Activated CD8-positive, alpha-beta T cell treated with anti-CD3 and anti-CD28 coated beads for 36 hours (primary cell): Measurements from ENCODE around the gene C1RL. TPM values are rescaled to one million over a fixed set of nuclear protein-coding genes. Genes with fewer than 3 reads are reported as not detected.

Experiments
- ATAC-seq: fragments of 200-7000 bp; cut with Tn5 transposase; one replicate; pipeline ENCODE4 v1.10.0; 2021; ENCODE audit warnings: mild to moderate bottlenecking, moderate library complexity
- CTCF ChIA-PET: fragments of 350-600 bp; sonication (Branson Sonifier 250); formaldehyde crosslinking; loops from one replicate; lab custom pipeline; 2021; ENCODE audit warnings: antibody characterized with exemption; lab: Charles Lee
- POLR2A ChIA-PET: fragments of 350-600 bp; sonication (Branson Sonifier 250); formaldehyde crosslinking; loops from one replicate; lab custom pipeline; 2021; ENCODE audit warnings: antibody characterized with exemption; lab: Charles Lee
- DNase-seq: peaks from one replicate; pipeline ENCODE4 v3.0.0-alpha.2; 2020
- H3K27ac Mint-ChIP-seq: one replicate; pipeline ENCODE4 v1.8.0; 2021; ENCODE audit warnings: mild to moderate bottlenecking, mixed read lengths
- H3K27me3 Mint-ChIP-seq: one replicate; pipeline ENCODE4 v1.8.0; 2021; ENCODE audit warnings: mixed read lengths
- H3K36me3 Mint-ChIP-seq: one replicate; pipeline ENCODE4 v1.8.0; 2021; ENCODE audit warnings: low read depth, mixed read lengths
- H3K4me1 Mint-ChIP-seq: one replicate; pipeline ENCODE4 v1.8.0; 2021; ENCODE audit warnings: low read depth, mixed read lengths
- H3K4me3 Mint-ChIP-seq: one replicate; pipeline ENCODE4 v1.8.0; 2021; ENCODE audit warnings: mild to moderate bottlenecking, moderate library complexity, mixed read lengths
- H3K9me3 Mint-ChIP-seq: one replicate; pipeline ENCODE4 v1.8.0; 2021; ENCODE audit warnings: mixed read lengths
- intact Hi-C: fragments of 100-400 bp; cut with micrococcal nuclease; formaldehyde crosslinking; loops from one replicate; pipeline ENCODE4 v1.10.0; 2022
- total RNA-seq, 2 experiments: library from RNA; stranded (reverse); gene quantifications; one replicate each; pipeline ENCODE4 v1.2.3, GENCODE V29; 2021
- TF ChIP-seq, protein P1 (sequence below): fragments of 200-600 bp; IDR thresholded peaks from one replicate; pipeline ENCODE4 v1.8.0; 2022; ENCODE audit warnings: antibody characterized with exemption, mild to moderate bottlenecking

The C1RL gene
- total RNA-seq, 2 experiments from 2014 or later = 10.5 to 11.8 TPM

DNA sequence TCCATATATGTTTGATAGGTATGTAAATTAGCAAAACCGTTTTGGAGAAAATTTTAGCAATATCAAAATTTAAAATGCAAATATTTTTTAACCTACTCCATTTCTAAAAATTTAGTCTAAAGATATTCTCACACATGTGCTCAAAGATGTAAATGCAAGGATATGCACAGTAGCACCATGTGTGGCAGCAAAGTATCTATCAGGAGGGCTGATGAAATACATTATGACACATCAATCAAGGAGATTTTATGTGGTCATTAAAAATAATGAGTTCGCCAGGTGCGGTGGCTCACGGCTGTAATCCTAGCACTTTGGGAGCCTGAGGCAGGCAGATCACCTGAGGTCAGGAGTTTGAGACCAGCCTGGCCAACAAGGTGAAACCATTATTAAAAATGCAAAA, 8.8 kb downstream of the C1RL start:
- DNase-seq = no peak
- CTCF ChIA-PET = interaction anchor here (1.6 to 3.3 kb wide), 2 partner anchors 9 to 12 kb away, joined by 7 to 21 read pairs; partner anchors contain the start of gene C1RL

DNA sequence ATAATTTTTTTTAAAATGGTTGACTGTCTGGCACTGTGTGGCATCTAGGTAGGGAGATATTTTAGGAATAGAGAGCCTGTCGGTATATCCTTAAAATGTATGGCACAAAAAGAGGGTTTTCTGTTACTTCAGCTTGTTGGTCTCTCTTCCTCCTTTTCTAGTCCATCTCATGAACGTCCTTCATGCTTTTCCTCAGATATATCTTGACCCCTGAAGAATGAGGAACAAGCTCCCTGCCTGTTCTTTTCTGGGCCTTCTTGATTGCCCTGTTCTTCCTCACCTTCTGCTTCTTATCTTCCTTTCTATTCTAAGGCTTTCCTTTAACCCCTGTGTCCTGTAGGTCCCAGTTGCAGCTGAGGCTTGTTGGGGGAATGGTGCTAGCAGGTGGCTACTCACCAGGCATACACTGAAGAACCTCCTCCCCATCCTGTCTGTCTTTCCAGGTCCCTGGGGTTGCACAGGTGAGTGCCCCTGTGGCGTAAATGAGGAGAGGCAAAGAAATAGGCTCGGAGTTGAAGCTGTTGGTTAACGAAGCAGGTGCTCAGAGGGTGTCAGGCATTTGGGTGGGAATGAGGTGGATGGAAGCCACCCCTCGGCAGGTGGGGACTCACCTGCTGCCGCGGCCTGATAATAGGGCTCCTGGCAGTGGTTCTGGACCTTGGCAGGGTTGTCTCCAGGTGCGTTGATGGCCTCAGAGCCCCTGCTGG, 9.6 kb downstream of the C1RL start:
- ChIA-PET CTCF (interaction anchor here (1.2 to 1.6 kb wide), 2 partner anchors 9 to 12 kb away, joined by 7 to 8 read pairs; partner anchors contain the start of gene C1RL), POLR2A (interaction anchor here (0.8 to 1.1 kb wide), 2 partner anchors 9 to 156 kb away, joined by 3 read pairs; partner anchors contain the start of genes C12orf57 and RNU7-1)
- no peaks in the 10 kb centered on the region for H3K9me3 Mint-ChIP-seq
- DNase-seq (no peak), ATAC-seq (no peak)
- TF ChIP-seq, protein P1, sequence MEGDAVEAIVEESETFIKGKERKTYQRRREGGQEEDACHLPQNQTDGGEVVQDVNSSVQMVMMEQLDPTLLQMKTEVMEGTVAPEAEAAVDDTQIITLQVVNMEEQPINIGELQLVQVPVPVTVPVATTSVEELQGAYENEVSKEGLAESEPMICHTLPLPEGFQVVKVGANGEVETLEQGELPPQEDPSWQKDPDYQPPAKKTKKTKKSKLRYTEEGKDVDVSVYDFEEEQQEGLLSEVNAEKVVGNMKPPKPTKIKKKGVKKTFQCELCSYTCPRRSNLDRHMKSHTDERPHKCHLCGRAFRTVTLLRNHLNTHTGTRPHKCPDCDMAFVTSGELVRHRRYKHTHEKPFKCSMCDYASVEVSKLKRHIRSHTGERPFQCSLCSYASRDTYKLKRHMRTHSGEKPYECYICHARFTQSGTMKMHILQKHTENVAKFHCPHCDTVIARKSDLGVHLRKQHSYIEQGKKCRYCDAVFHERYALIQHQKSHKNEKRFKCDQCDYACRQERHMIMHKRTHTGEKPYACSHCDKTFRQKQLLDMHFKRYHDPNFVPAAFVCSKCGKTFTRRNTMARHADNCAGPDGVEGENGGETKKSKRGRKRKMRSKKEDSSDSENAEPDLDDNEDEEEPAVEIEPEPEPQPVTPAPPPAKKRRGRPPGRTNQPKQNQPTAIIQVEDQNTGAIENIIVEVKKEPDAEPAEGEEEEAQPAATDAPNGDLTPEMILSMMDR = no peak
- no peaks in the 10 kb centered on the region for H3K27me3 Mint-ChIP-seq
- H3K36me3 Mint-ChIP-seq = peaks cover 7% of the 10 kb centered on the region
- peaks cover 3% of the 10 kb centered on the region for H3K4me1 Mint-ChIP-seq
- no peak overlapping the region for H3K4me3 Mint-ChIP-seq
- intact Hi-C loops = no loop called here
- no peak overlapping the region for H3K27ac Mint-ChIP-seq

More for the DNA sequence above, 8.8 kb downstream of the C1RL start:
- ATAC-seq = no peak
- POLR2A ChIA-PET = no interaction called here
- no peak overlapping the region for H3K4me3 Mint-ChIP-seq
- H3K27me3 Mint-ChIP-seq = no peaks in the 10 kb centered on the region
- no peaks in the 10 kb centered on the region for H3K9me3 Mint-ChIP-seq
- intact Hi-C loops = loop anchor here (10.0 kb wide), 1 partner anchor 155 kb away; the partner anchor contains the start of genes C12orf57 and RNU7-1
- H3K36me3 Mint-ChIP-seq = peaks cover 11% of the 10 kb centered on the region
- no peak overlapping the region for H3K27ac Mint-ChIP-seq
- H3K4me1 Mint-ChIP-seq = peaks cover 6% of the 10 kb centered on the region
- TF ChIP-seq, protein P1 = no peak

DNA sequence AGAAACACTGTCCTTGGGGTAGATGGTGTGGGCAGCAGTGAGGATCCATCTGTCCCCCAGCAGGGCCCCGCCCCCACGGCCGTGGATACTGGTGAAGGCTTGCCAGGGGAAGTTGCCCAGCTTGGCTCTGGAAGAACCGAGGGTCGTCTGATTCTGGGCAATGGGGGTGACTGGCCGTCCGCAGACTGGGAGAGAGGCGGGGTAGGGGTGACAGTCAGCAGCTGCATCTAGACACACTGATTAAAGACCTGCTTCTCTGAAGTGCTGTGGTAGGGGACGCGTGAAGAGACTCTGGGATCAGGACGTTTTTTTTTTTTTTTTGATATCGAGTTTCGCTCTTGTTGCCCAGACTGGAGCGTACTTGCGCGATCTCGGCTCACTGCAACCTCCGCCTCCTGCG, 12.0 kb downstream of the C1RL start:
- Mint-ChIP-seq H3K4me1 (peaks cover 4% of the 10 kb centered on the region), H3K27me3 (no peaks in the 10 kb centered on the region), H3K9me3 (no peaks in the 10 kb centered on the region), H3K4me3 (no peak overlapping the region), H3K36me3 (peaks cover 4% of the 10 kb centered on the region), H3K27ac (no peak overlapping the region)
- ATAC-seq = no peak
- ChIA-PET POLR2A (interaction anchor here (0.9 to 2.1 kb wide), 2 partner anchors 11 to 13 kb away, joined by 3 to 5 read pairs; no protein-coding TSS in a partner anchor), CTCF (interaction anchor here (1.3 to 1.5 kb wide), 3 partner anchors 9 to 79 kb away, joined by 3 to 4 read pairs (median 3); partner anchors contain the start of gene LPCAT3)
- TF ChIP-seq, protein P1 = no peak
- intact Hi-C loops = no loop called here
- DNase-seq = no peak

DNA sequence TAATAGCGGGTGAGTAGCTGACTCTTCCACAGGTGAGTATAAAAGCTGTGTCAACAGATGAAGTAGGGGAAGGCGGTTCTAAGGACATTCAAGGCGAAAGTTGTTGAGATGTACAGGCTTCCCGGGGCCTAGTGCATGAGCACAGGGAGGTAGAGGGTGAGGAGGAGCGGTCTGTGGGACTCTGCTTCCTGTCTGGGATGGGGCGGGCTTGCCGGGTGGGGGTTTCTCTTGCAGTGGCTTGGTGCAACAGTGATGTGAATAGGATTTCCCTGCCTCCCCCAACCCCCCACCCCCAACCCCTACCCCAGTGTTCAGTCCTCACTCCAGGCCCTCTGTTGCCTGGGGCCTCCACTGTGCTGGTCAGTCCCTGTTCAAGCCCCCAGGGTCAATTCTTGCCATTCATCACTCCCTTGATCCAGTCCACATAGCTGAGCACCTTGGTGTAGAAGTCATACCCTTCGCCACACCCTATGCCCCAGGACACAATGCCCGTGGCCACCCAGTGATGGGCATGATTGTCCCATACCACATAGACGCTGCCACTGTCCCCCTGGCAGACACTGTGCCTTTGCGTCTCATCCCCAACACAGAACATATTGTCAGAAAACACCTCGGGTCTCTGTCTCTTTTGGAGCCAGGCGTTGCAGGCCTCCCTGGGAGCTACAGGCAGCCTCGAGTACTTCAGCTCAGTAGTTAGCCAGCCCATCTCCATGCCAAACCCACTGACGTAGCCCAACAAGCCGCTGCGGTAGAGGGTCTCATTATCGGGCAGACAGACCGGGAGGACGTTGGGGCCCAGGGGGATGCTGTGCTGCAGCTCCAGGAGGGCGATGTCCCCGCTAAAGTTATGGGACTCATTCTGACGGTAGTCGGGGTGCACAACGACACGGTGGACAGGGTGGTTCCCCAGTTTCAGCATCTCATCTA, 12.7 kb downstream of the C1RL start:
- peaks cover 6% of the 10 kb centered on the region for H3K4me1 Mint-ChIP-seq
- TF ChIP-seq, protein P1 = no peak
- H3K27ac Mint-ChIP-seq = no peak overlapping the region

More for the DNA sequence above, 12.7 kb downstream of the C1RL start:
- H3K27me3 Mint-ChIP-seq = no peaks in the 10 kb centered on the region
- ChIA-PET CTCF (interaction anchor here (0.9 to 1.5 kb wide), 5 partner anchors 8 to 189 kb away, joined by 3 to 4 read pairs (median 3); partner anchors contain the start of gene LPCAT3), POLR2A (interaction anchor here (0.5 to 2.1 kb wide), 4 partner anchors 10 to 111 kb away, joined by 3 to 5 read pairs (median 4); no protein-coding TSS in a partner anchor)
- DNase-seq (no peak), ATAC-seq (no peak)
- H3K9me3 Mint-ChIP-seq = no peaks in the 10 kb centered on the region
- intact Hi-C loops = no loop called here
- H3K36me3 Mint-ChIP-seq = peaks cover 4% of the 10 kb centered on the region
- H3K4me3 Mint-ChIP-seq = no peak overlapping the region
